ENCODE data around the gene LENEP.

Gene LENEP

DNA sequence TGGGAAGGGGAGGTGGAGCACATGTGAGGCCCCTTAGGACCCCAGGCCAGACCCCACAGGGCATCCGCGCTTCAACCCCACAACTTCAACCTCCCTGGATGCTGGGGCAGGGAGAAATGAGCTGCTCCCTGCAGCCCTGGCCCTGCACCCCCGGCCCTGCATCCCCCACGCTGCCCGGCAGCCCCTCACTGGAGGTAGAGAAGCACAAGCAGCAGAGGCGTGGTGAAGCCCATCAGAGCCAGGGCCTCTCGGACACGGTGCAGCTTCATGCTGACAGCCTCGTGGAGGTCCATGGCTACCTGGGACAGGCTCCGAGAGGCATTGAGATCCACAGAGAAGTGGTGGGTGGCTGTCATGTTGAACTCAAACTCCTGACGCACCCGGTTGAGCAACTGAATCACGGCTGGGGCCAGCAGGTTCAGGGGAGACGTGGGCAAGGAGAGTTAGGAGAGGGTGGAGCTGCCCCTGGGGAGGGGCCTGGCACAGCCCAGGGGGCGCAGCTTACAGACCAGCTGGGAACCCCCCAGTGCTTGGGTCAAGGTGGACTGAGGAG is 36.9 kb downstream of the LENEP start:
- no peak for DNase-seq

DNA sequence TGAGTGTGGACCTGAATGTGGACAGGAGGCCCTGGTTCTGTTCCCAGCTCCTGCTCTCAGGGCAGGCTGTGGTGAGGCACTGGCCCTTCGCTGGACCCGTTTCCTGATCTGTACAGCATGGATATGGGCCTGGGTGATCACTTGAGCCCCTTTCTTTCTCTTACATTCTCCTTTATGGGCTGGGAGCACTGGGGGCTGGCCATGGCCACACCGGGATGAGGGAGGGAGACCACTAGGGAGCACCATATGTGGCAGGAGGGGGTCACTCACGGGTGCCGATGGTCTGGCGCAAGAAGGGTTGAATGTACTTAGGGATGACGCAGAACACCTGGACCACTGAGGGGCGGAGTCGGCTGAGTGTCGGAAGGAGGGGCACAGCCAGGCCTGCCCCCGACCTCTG is 37.5 kb downstream of the LENEP start:
- DNase-seq: no peak

- no peak for DNase-seq
Measured at GRCh38 chr1:155032886-155033285, 39.5 kb downstream of the LENEP start.

DNA sequence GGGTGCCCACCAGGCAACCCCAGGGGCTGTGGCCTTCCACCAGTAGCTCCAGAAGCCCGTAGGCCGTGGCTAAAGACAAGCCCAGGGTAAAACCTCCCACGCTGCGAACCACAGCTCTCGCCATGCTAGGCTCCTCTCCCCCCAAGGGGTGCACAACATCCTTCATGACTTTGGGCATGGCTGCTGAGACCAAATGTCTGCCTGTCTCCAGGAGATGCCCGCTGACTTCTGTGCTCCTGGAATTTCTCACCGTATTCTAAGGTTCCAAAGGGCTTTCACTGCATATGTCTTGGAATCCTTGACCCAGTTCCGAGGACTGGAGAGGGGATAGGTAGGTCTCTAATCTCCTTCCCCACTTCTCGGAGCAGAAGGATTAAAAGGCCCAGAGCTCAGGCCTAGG is 40.1 kb downstream of the LENEP start, which contains the start of the genes DCST1 and DCST2:
Gene DCST1, plus strand, starts transcription at position 301 of the 400 bp plus-strand sequence. CDS start 213 bp downstream, outside the sequence.
Gene DCST2, minus strand, starts transcription at position 258 of the 400 bp plus-strand sequence. Its CDS starts 80 bp downstream, at position 178.
- no peak for DNase-seq

DNA sequence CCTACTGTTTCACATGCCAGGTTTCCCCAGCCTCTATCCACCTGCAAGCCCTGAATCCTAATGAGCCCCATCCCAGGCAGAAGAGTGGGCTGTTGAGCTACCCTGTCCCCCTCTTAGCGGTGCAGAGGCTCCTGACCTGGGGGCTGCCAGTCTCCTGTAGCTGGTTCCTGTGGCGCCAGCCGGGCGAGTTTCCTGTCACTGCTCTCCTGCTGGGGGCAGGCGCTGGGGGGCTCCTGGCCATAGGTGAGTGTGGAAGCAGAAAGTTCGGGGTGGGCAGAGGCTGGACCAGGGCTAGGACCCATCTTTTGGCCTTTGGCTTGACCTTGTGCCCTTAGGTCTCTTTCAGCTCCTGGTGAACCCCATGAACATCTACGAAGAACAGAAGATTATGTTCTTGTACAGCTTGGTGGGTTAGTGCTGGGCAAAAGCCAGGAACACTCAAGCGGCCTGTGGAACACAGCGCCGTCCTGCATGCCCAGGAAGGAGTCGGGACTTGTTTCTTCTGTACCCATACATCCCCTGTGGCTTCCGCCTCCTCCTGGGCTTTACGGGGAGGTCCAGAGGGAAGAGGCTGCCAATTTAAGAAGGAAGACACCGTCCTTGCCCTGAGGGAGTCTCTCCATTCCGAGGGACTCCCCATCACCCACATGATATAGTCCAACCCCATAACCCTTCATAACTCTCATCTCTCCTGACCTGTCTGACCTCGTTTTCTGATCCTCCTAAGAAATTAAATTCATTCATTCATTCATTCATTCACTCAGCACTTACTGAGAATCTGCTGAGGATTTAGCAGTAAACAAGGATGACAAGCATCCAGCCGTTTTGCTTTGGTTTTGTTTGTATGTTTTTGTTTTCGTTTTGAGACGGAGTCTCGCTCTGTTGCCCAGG is 41.2 kb downstream of the LENEP start:
- DNase-seq: no peak

- no peak for DNase-seq
Measured at GRCh38 chr1:155035936-155036335, 42.5 kb downstream of the LENEP start.

DNA sequence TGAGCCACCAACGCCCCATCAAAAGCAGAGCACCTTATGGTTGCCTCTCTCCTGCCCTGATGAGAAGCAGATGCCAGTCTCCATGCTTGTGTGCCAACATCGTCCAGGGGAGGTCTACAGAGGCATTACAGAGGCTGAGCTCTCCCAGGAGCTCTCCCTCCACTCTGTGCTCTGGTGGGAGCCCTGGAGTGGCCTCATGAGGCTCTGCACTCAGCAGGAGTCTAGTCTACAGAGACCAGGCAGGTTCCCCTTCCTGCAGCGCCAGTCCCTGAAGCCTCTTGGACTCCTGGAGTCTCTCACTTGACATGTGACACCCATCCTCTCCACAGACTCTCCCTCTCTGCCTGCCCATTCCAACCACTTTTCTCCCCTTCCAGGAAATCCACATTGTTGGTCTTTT is 43.7 kb downstream of the LENEP start:
- DNase-seq: peak in 1 of 2 experiments; percentile 16

DNA sequence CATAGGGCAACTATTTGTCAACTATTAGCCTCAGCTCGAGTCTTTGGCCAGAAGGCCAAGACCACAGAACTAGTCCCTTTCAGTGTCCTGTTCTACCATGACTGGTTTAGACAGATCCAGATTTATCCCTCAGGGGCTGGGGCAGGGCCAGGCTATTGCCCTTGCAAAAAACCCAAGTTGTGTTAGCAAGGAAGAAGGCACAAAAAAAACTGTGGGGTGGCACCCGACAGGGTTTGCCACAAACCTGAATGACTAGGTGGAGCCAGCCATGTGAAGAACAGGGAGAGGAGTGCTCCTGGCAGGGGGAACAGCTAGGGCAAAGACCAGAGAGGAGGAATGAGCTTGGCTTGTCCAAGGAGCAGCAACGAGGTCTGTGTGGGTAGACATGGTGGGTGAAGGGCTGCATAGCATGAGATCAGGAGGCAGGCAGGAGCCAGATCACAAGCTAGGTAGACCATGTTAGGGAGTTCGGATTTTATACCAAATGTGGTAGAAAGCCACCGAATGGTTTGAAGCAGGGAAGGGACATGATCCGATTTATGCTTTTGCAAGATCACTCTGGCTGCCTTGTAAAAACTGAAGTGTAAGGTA is 44.6 kb downstream of the LENEP start:
- DNase-seq: no peak

DNA sequence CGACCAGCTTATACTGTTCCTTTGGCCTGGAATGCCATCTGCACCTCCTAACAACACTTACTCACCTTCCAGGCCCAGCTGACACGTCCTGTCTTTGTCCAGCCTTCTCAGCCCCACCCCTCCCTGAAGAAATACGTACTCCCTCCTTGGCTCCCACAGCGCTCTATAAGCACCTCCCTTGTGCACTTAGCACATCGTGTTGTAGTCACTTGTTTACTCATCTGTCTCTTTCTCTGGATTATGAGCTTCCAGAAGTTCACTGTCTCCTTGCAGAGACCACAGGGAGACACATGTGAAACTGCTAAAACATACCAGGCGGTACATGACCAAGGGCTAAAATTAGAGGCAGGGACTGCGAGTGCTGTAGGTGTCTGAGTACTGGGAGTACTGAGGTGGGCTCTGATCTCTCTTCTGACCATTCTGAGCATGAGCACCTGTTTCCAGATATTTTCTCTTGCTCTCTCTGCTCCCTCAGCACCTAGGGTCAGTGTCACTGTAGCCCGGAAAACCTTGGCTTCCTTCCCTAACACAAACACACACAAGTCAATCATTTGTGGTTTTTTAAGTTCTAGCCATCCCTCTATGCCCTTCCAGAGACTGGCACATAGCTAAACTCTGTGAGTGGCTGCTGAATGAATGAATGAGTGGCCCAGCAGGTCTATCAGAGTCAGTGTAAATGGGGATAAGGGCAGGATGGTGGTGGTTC is 45.4 kb downstream of the LENEP start:
- no peak for DNase-seq

DNA sequence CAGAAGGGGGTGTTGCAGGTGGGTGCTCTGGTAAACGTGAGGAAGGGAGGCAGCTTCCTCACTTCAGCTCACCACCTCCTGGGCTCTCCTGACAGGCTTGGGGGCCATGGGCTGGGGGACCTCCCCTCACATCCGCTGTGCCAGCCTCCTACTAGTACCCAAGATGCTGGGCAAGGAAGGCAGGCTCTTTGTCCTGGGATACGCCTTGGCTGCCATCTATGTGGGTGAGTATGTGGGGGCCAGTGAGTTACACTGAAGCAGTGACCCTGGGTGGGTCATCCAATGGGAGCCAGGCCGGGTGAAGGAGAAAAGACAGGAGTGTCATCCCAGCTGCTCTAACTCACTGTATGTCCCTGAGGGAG is 45.9 kb downstream of the LENEP start:
- no peak for DNase-seq

DNA sequence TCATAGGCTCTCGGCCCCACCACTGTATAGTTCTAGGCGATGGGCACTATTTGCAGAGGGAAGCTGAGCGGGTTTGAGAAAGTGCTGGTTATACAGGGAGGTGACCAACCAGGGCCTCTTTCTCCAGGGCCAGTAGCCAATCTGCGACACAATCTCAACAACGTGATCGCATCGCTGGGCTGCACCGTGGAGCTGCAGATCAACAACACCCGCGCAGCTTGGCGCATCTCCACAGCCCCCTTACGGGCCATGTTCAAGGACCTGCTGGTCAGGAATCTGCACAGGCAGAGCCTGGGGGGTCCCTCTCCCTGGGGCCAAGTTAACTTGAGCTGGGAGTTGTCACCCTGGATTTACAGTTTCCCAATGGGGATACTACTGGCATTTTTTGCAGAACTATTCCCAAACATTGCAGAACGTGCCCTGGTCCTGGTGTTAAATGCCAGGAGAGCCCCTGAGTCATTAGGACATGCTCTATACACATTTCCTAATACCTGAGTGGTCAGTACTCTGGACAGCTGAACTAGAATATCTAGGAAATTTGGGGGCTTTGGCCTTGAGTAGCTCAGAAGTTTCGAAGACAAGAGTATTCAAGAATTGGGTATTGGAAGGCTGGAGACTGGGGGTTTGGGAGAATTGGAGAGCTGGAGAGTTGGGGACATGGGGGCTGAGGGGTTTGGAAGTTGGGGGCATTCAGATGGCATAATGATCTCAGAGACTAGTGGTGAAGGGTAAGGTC is 47.1 kb downstream of the LENEP start:
- no peak for DNase-seq

DNA sequence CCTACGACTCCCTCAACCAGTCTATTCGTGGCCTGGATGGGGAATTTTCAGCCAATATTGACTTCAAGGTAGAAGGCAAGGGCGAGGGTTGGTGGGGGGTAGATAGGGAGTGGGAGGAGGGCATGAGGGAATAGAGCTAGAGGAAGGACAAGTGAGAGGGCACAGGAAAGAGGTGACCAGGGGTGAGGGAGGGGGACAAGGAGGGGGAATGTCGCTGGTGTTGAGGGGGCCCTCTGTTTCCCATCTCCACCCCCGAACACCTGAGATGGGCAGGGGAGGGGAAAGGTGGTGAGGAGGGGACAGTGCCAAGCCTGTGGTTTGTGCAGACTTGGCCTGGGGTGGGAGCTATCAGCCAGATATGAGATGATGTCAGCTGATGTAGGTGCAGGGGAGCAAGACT is 49.4 kb downstream of the LENEP start:
- DNase-seq: no peak

- DNase-seq: no peak
Measured at GRCh38 chr1:155043301-155043702, 49.9 kb downstream of the LENEP start.

- DNase-seq: no peak
Measured at GRCh38 chr1:155043793-155044192, 50.4 kb downstream of the LENEP start.
